IMR-90 (cell line): ENCODE data around the gene GP5. TPM values are rescaled to one million over a fixed set of nuclear protein-coding genes. Genes with fewer than 3 reads are reported as not detected.

Source experiments
- ATAC-seq: fragments of 200-7000 bp; cut with Tn5 transposase; 2 replicates; pipeline ENCODE4 v1.9.1; 2020; ENCODE audit warnings: low read depth, mild to moderate bottlenecking, moderate library complexity
- BruUV-seq: library from RNA; stranded (reverse); fragments of 400-500 nt; replicated peaks from 2 replicates; lab custom pipeline; 2021; lab: Mats Ljungman, UMichigan
- CTCF ChIA-PET: fragments of 300-600 bp; formaldehyde crosslinking; extraction: SDS; loops from one replicate; lab custom pipeline; 2021; ENCODE audit warnings: antibody characterized with exemption; lab: Yijun Ruan, JAX
- POLR2A ChIA-PET: fragments of 300-600 bp; sonication (Branson Sonifier 250); formaldehyde crosslinking; loops from one replicate; lab custom pipeline; 2022; ENCODE audit warnings: antibody characterized with exemption; ENCODE audit not compliant: unreplicated experiment; lab: Charles Lee
- DNase-seq: peaks from one replicate; pipeline ENCODE4 v3.0.0; 2013
- H2AFZ ChIP-seq: replicated peaks from 2 replicates; pipeline ENCODE3; 2013; ENCODE audit warnings: low read length, mild to moderate bottlenecking; ENCODE audit not compliant: poor library complexity
- H2AK5ac ChIP-seq: 2 replicates; pipeline ENCODE4 v1.6.1; 2013; ENCODE audit warnings: low read depth, low read length, inconsistent platforms
- H2AK9ac ChIP-seq: replicated peaks from 2 replicates; pipeline ENCODE3; 2013; ENCODE audit warnings: mild to moderate bottlenecking, low read depth, low read length, moderate library complexity; ENCODE audit not compliant: poor library complexity
- H2BK120ac ChIP-seq: 2 replicates; pipeline ENCODE4 v1.6.1; 2013; ENCODE audit warnings: low read depth, low read length, inconsistent platforms
- H2BK15ac ChIP-seq: 3 replicates; pipeline ENCODE4 v1.6.1; 2013; ENCODE audit warnings: low read depth, low read length, inconsistent platforms
- H2BK20ac ChIP-seq: 2 replicates; pipeline ENCODE4 v1.6.1; 2013; ENCODE audit warnings: low read depth, mild to moderate bottlenecking, inconsistent platforms, low read length, moderate library complexity
- H2BK5ac ChIP-seq: 2 replicates; pipeline ENCODE4 v1.6.1; 2013; ENCODE audit warnings: mild to moderate bottlenecking, low read depth, low read length, inconsistent platforms; ENCODE audit not compliant: poor library complexity, severe bottlenecking
- H3K14ac ChIP-seq: replicated peaks from 2 replicates; pipeline ENCODE4 v1.6.1; 2013; ENCODE audit warnings: low read depth, low read length, inconsistent platforms
- H3K18ac ChIP-seq: 2 replicates; pipeline ENCODE4 v1.6.1; 2013; ENCODE audit warnings: low read depth, low read length, control low read depth
- H3K23ac ChIP-seq: 2 replicates; pipeline ENCODE4 v1.6.1; 2013; ENCODE audit warnings: low read depth, low read length, inconsistent platforms
- H3K27ac ChIP-seq: 2 replicates; pipeline ENCODE4 v1.5.1; 2013; ENCODE audit warnings: mild to moderate bottlenecking, control low read depth, low read length; ENCODE audit not compliant: insufficient read depth
- H3K27me3 ChIP-seq: 2 replicates; pipeline ENCODE4 v1.6.1; 2013; ENCODE audit warnings: low read length; ENCODE audit not compliant: control insufficient read depth, insufficient read depth
- H3K36me3 ChIP-seq: 2 replicates; pipeline ENCODE4 v1.6.1; 2013; ENCODE audit warnings: low read length, mixed read lengths; ENCODE audit not compliant: control insufficient read depth, insufficient read depth
- H3K4ac ChIP-seq: 2 replicates; pipeline ENCODE4 v1.6.1; 2013; ENCODE audit warnings: low read depth, low read length, inconsistent platforms
- H3K4me1 ChIP-seq: 2 replicates; pipeline ENCODE4 v1.6.1; 2013; ENCODE audit warnings: low read length, mixed read lengths; ENCODE audit not compliant: control insufficient read depth, insufficient read depth
- H3K4me2 ChIP-seq: 2 replicates; pipeline ENCODE4 v1.6.1; 2013; ENCODE audit warnings: low read depth, mild to moderate bottlenecking, control low read depth, low read length, moderate library complexity
- H3K4me3 ChIP-seq: 2 replicates; pipeline ENCODE4 v1.5.1; 2013; ENCODE audit warnings: low read depth, mild to moderate bottlenecking, control low read depth, low read length, moderate library complexity; ENCODE audit not compliant: insufficient read depth
- H3K56ac ChIP-seq: 2 replicates; pipeline ENCODE4 v1.6.1; 2013; ENCODE audit warnings: low read length, inconsistent platforms; ENCODE audit not compliant: insufficient read depth; ENCODE audit errors: extremely low read depth
- H3K79me1 ChIP-seq, 2 experiments: 2 replicates each; pipeline ENCODE4 v1.6.1; 2013; ENCODE audit warnings: low read length in 2 of 2, inconsistent platforms in 1 of 2, low read depth in 1 of 2
- H3K9ac ChIP-seq: 2 replicates; pipeline ENCODE4 v1.6.1; 2013; ENCODE audit warnings: low read depth, low read length, control low read depth
- H3K9me1 ChIP-seq: 2 replicates; pipeline ENCODE4 v1.6.1; 2013; ENCODE audit warnings: low read length, inconsistent platforms; ENCODE audit not compliant: insufficient read depth
- H3K9me3 ChIP-seq: 2 replicates; pipeline ENCODE4 v1.6.1; 2013; ENCODE audit warnings: low read length; ENCODE audit not compliant: control insufficient read depth, insufficient read depth
- H4K20me1 ChIP-seq: 2 replicates; pipeline ENCODE4 v1.6.1; 2013; ENCODE audit warnings: low read length, inconsistent platforms; ENCODE audit not compliant: insufficient read depth
- H4K5ac ChIP-seq: 2 replicates; pipeline ENCODE4 v1.6.1; 2013; ENCODE audit warnings: mild to moderate bottlenecking, low read depth, low read length, control low read depth
- H4K8ac ChIP-seq, 2 experiments: 2 replicates each; pipeline ENCODE4 v1.6.1; 2013; ENCODE audit warnings: low read depth in 2 of 2, low read length in 2 of 2, control low read depth in 1 of 2, inconsistent platforms in 1 of 2
- H4K91ac ChIP-seq: 2 replicates; pipeline ENCODE4 v1.6.1; 2013; ENCODE audit warnings: low read depth, low read length, inconsistent platforms; ENCODE audit not compliant: insufficient read depth
- BHLHE40 ChIP-seq: fragments of 150-350 bp; IDR thresholded peaks from 2 replicates; pipeline ENCODE4 v1.6.1; 2016; ENCODE audit warnings: mild to moderate bottlenecking, low read depth, low read length
- CEBPB ChIP-seq: IDR thresholded peaks from 2 replicates; pipeline ENCODE4 v1.6.1; 2012; ENCODE audit warnings: low read depth, low read length, improper control_type of control experiment
- CHD1 ChIP-seq: IDR thresholded peaks from 2 replicates; pipeline ENCODE4 v1.6.1; 2012; ENCODE audit warnings: low read depth, low read length, improper control_type of control experiment
- FOS ChIP-seq: fragments of 150-350 bp; IDR thresholded peaks from 2 replicates; pipeline ENCODE4 v1.6.1; 2016; ENCODE audit warnings: low read depth, low read length
- MAFK ChIP-seq: IDR thresholded peaks from 2 replicates; pipeline ENCODE4 v1.6.1; 2012; ENCODE audit warnings: low read depth, low read length, improper control_type of control experiment
- MAZ ChIP-seq: IDR thresholded peaks from 2 replicates; pipeline ENCODE4 v1.6.1; 2012; ENCODE audit warnings: low read depth, mild to moderate bottlenecking, low read length, improper control_type of control experiment, moderate library complexity, borderline replicate concordance
- NFE2L2 ChIP-seq: fragments of 150-350 bp; IDR thresholded peaks from 2 replicates; pipeline ENCODE4 v1.6.1; 2016; ENCODE audit warnings: low read depth, mild to moderate bottlenecking, low read length
- POLR2A ChIP-seq: IDR thresholded peaks from 2 replicates; pipeline ENCODE4 v1.6.1; 2012; ENCODE audit warnings: mild to moderate bottlenecking, low read depth, low read length
- RAD21 ChIP-seq: IDR thresholded peaks from 2 replicates; pipeline ENCODE4 v1.6.1; 2012; ENCODE audit warnings: low read length, improper control_type of control experiment
- RCOR1 ChIP-seq: IDR thresholded peaks from 2 replicates; pipeline ENCODE4 v1.6.1; 2012; ENCODE audit warnings: mild to moderate bottlenecking, low read length, improper control_type of control experiment; ENCODE audit not compliant: insufficient replicate concordance
- RFX5 ChIP-seq: IDR thresholded peaks from 2 replicates; pipeline ENCODE4 v1.8.0; 2012; ENCODE audit warnings: low read depth, mild to moderate bottlenecking, low read length, moderate library complexity
- SMC3 ChIP-seq: fragments of 150-350 bp; IDR thresholded peaks from 2 replicates; pipeline ENCODE4 v1.6.1; 2016; ENCODE audit warnings: low read depth, mild to moderate bottlenecking, antibody characterized with exemption, low read length, moderate library complexity
- WGBS, 2 experiments: methylation state at CpG; one replicate each; pipeline versions ENCODE4 v1.1.5 to v1.1.7; 2013; ENCODE audit warnings: missing lambda C conversion rate in 2 of 2; ENCODE audit not compliant: insufficient read length in 1 of 2; ENCODE audit errors: extremely low coverage in 2 of 2; 5-methylcytosine and 5-hydroxymethylcytosine counted together
- dilution Hi-C: fragments of 300-500 bp; cut with HindIII; formaldehyde crosslinking; loops from one replicate; pipeline ENCODE4 v1.14.3; 2018; ENCODE audit warnings: low sequenced_read_pairs; ENCODE audit not compliant: unreplicated experiment
- in situ Hi-C: fragments of 300-500 bp; cut with MboI; formaldehyde crosslinking; loops from 3 replicates; pipeline ENCODE4 v1.14.3; 2019; ENCODE audit warnings: low sequenced_read_pairs, inconsistent platforms, mixed read lengths
- intact Hi-C: fragments of 100-400 bp; cut with micrococcal nuclease; formaldehyde crosslinking; loops from 2 replicates; pipeline ENCODE4 v1.10.0; 2022
- polyA plus RNA-seq, 3 experiments: library from polyadenylated mRNA; depleted of rRNA; stranded (reverse); fragments of >200 nt; gene quantifications; 2 replicates each; pipeline ENCODE4 v1.2.3, GENCODE V29; 2012; ENCODE audit warnings: low replicate concordance in 1 of 3
- total RNA-seq: library from RNA; depleted of rRNA; stranded (reverse); fragments of >200 nt; gene quantifications from 2 replicates; pipeline ENCODE4 v1.2.3, GENCODE V29; 2012
- TF ChIP-seq, protein P1 (sequence below): fragments of 150-350 bp; IDR thresholded peaks from 2 replicates; pipeline ENCODE4 v1.6.1; 2017; ENCODE audit warnings: mild to moderate bottlenecking, antibody characterized with exemption, low read length, low read depth
- TF ChIP-seq, protein P2 (sequence below): fragments of 150-350 bp; IDR thresholded peaks from 2 replicates; pipeline ENCODE4 v1.6.1; 2016; ENCODE audit warnings: low read depth, mild to moderate bottlenecking, low read length, moderate library complexity, borderline replicate concordance
- TF ChIP-seq, protein P3 (sequence below): conservative IDR thresholded peaks from 2 replicates; pipeline ENCODE4 v1.5.1; 2012; ENCODE audit warnings: mild to moderate bottlenecking, low read depth, low read length, improper control_type of control experiment

Gene GP5
- total and polyA plus RNA-seq, 2 of the 4 experiments (the other 2 are of a cell fraction) = under 0.01 to 0.12 TPM

DNA sequence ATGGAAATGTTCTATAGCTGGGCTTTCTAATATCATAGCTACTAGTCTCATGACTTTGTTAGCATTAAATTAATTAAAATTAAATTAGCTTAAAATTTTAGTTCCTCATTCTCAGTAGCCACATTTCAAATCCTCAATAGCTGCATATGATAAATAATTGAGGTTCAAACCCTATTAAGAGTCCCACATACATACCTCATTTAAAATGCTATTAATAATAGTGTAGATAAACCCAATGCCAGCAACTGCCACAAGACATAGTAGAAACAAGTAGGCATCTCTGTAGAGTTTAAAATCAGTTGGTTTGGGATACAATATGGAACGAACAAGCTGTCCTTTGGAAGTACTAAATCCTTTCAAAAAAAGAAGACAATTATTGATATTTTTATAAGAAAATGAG is 48.6 kb upstream of the GP5 start:
- Histone ChIP-seq H3K23ac (no peak overlapping the region), H4K8ac (no peak overlapping the region), H4K20me1 (peaks cover 9% of the 10 kb centered on the region; the same call in 1 of the 2 replicates), H3K9ac (no peak overlapping the region), H3K27me3 (no peaks in the 10 kb centered on the region), H3K14ac (no peak overlapping the region), H3K27ac (no peak overlapping the region), H2BK5ac (no peak overlapping the region), H2BK15ac (no peak overlapping the region), H2BK120ac (no peak overlapping the region), H3K9me1 (peaks cover 7% of the 10 kb centered on the region; the same call in 1 of the 2 replicates), H3K4me1 (no peaks in the 10 kb centered on the region; the same call in 1 of the 2 replicates), H3K4me2 (no peak overlapping the region), H3K56ac (no peak overlapping the region), H2AK9ac (no peak overlapping the region), H2BK20ac (no peak overlapping the region), H3K4me3 (no peak overlapping the region), H2AFZ (no peak overlapping the region), H3K9me3 (no peaks in the 10 kb centered on the region), H3K79me1 (peaks cover 18 to 40% of the 10 kb centered on the region in 2 experiments), H2AK5ac (no peak overlapping the region), H4K91ac (no peak overlapping the region), H4K5ac (no peak overlapping the region), H3K4ac (no peak overlapping the region), H3K18ac (no peak overlapping the region), H3K36me3 (peaks cover 38% of the 10 kb centered on the region)
- in situ Hi-C loops (no loop called here), dilution Hi-C loops (no loop called here), intact Hi-C loops (no loop called here)
- BruUV-seq = no TSS peak
- TF ChIP-seq RAD21 (no peak), MAZ (no peak), POLR2A (no peak), MAFK (no peak), BHLHE40 (no peak), CHD1 (no peak), NFE2L2 (no peak), FOS (no peak), SMC3 (no peak), RFX5 (no peak), CEBPB (no peak), RCOR1 (no peak)
- TF ChIP-seq, protein P1, sequence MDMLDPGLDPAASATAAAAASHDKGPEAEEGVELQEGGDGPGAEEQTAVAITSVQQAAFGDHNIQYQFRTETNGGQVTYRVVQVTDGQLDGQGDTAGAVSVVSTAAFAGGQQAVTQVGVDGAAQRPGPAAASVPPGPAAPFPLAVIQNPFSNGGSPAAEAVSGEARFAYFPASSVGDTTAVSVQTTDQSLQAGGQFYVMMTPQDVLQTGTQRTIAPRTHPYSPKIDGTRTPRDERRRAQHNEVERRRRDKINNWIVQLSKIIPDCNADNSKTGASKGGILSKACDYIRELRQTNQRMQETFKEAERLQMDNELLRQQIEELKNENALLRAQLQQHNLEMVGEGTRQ = no peak
- TF ChIP-seq, protein P2, sequence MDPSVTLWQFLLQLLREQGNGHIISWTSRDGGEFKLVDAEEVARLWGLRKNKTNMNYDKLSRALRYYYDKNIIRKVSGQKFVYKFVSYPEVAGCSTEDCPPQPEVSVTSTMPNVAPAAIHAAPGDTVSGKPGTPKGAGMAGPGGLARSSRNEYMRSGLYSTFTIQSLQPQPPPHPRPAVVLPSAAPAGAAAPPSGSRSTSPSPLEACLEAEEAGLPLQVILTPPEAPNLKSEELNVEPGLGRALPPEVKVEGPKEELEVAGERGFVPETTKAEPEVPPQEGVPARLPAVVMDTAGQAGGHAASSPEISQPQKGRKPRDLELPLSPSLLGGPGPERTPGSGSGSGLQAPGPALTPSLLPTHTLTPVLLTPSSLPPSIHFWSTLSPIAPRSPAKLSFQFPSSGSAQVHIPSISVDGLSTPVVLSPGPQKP = no peak
- TF ChIP-seq, protein P3, sequence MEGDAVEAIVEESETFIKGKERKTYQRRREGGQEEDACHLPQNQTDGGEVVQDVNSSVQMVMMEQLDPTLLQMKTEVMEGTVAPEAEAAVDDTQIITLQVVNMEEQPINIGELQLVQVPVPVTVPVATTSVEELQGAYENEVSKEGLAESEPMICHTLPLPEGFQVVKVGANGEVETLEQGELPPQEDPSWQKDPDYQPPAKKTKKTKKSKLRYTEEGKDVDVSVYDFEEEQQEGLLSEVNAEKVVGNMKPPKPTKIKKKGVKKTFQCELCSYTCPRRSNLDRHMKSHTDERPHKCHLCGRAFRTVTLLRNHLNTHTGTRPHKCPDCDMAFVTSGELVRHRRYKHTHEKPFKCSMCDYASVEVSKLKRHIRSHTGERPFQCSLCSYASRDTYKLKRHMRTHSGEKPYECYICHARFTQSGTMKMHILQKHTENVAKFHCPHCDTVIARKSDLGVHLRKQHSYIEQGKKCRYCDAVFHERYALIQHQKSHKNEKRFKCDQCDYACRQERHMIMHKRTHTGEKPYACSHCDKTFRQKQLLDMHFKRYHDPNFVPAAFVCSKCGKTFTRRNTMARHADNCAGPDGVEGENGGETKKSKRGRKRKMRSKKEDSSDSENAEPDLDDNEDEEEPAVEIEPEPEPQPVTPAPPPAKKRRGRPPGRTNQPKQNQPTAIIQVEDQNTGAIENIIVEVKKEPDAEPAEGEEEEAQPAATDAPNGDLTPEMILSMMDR = no peak
- no peak for DNase-seq
- WGBS, 2 experiments = no CpG with 5 or more reads among the region's 1 CpG
- POLR2A ChIA-PET = no interaction called here
- CTCF ChIA-PET = interaction anchor here (0.6 to 1.0 kb wide), 2 partner anchors 22 to 104 kb away, joined by 3 to 5 read pairs; no protein-coding TSS in a partner anchor
- no peak for ATAC-seq
